Vagina (tissue), 2 donors: ENCODE data around the gene SORCS2.

ENCODE experiments used
- POLR2A ChIP-seq, 2 donors: fragments of 450-650 bp; IDR thresholded peaks; one replicate each; pipeline ENCODE4 v1.6.1; 2017; ENCODE audit warnings: antibody characterized with exemption in 2 of 2, mild to moderate bottlenecking in 2 of 2, moderate library complexity in 2 of 2
- POLR2AphosphoS5 ChIP-seq, 2 donors: sonication (generic); formaldehyde crosslinking; IDR thresholded peaks; one replicate each; pipeline ENCODE4 v1.9.0; 2017; ENCODE audit warnings: antibody characterized with exemption in 2 of 2, mild to moderate bottlenecking in 2 of 2, low read depth in 1 of 2; ENCODE audit not compliant: insufficient read depth in 1 of 2
- TF ChIP-seq, protein P1 (sequence below), 3 experiments: fragments of 450-650 bp in 2 of 3; fragments of 200-600 bp in 1 of 3; sonication (generic) in 1 of 3; IDR thresholded peaks; one replicate each; pipeline ENCODE4 v1.5.1; 2017 to 2019; ENCODE audit warnings: antibody characterized with exemption in 3 of 3, mild to moderate bottlenecking in 2 of 3, moderate library complexity in 2 of 3

DNA sequence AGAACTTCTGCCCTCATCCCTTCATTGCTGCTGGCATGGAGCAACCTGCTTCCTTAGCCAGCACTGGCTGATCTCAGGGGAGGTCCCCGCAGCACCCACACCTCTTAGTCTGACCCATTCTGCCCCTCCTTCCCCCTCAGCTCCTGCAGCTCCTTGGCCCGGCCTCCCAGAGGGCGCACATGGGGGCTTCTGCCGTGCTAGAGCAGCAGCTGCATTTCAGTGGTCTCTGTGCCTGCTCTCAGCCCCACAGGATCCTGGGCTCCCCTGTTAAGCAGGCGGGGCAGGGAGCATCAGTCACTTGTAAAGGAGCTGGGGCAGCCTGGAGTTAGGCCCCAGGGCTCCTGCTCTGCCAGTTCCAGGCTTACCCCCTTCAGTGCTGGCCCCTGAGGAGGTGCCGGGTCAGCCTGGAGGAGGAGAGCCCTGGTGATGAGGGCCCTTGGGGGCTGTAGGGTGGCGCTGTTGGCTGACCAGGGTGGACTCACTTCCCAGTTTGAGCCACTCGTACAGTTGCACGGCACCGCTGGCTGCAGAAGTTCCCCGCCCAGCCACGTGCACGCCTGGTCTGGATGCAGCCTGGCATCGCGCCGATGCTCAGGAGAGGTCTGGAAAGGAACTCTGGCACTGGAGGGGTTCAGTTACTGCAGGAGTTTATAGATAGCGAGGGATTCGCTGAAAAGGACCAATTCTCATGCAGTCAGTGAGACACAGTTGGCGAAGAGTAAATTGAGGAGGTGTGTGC is 327.5 kb downstream of the SORCS2 start:
- TF ChIP-seq, protein P1, sequence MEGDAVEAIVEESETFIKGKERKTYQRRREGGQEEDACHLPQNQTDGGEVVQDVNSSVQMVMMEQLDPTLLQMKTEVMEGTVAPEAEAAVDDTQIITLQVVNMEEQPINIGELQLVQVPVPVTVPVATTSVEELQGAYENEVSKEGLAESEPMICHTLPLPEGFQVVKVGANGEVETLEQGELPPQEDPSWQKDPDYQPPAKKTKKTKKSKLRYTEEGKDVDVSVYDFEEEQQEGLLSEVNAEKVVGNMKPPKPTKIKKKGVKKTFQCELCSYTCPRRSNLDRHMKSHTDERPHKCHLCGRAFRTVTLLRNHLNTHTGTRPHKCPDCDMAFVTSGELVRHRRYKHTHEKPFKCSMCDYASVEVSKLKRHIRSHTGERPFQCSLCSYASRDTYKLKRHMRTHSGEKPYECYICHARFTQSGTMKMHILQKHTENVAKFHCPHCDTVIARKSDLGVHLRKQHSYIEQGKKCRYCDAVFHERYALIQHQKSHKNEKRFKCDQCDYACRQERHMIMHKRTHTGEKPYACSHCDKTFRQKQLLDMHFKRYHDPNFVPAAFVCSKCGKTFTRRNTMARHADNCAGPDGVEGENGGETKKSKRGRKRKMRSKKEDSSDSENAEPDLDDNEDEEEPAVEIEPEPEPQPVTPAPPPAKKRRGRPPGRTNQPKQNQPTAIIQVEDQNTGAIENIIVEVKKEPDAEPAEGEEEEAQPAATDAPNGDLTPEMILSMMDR (IDR thresholded peaks at IDR 0.05): no peak
- no peak for TF ChIP-seq POLR2A (IDR thresholded peaks at IDR 0.05)
- TF ChIP-seq POLR2AphosphoS5 (IDR thresholded peaks at IDR 0.05; ENCODE audit: insufficient read depth in 1 of 2, low read depth in 1 of 2): no peak
